Chondrocyte (in vitro differentiated cells): ENCODE measurements around the gene CRHR1. TPM values are rescaled to one million over a fixed set of nuclear protein-coding genes. Genes with fewer than 3 reads are reported as not detected.

ENCODE experiments used
- DNase-seq: peaks from one replicate; pipeline ENCODE4 v3.0.0; 2021; ENCODE audit warnings: mixed read lengths, low spot score
- H3K27ac Mint-ChIP-seq: one replicate; pipeline ENCODE4 v1.8.0; 2021; ENCODE audit warnings: mild to moderate bottlenecking, moderate library complexity, mixed read lengths; ENCODE audit not compliant: unreplicated experiment
- H3K27me3 Mint-ChIP-seq: 2 replicates; pipeline ENCODE4 v1.8.0; 2021; ENCODE audit warnings: low read depth, mixed read lengths
- H3K36me3 Mint-ChIP-seq: 2 replicates; pipeline ENCODE4 v1.8.0; 2021; ENCODE audit warnings: low read depth, mixed read lengths
- H3K4me1 Mint-ChIP-seq: 2 replicates; pipeline ENCODE4 v1.8.0; 2021; ENCODE audit warnings: low read depth, mild to moderate bottlenecking, mixed read lengths
- H3K4me3 Mint-ChIP-seq: one replicate; pipeline ENCODE4 v1.8.0; 2021; ENCODE audit warnings: mild to moderate bottlenecking, moderate library complexity, mixed read lengths; ENCODE audit not compliant: unreplicated experiment
- H3K9me3 Mint-ChIP-seq: 2 replicates; pipeline ENCODE4 v1.8.0; 2021; ENCODE audit warnings: low read depth, mixed read lengths
- CTCF ChIP-seq: fragments of 200-600 bp; sonication (generic); IDR thresholded peaks from 2 replicates; pipeline ENCODE4 v1.5.0; 2021; ENCODE audit warnings: antibody characterized with exemption, mild to moderate bottlenecking, moderate library complexity
- total RNA-seq: library from RNA; stranded (reverse); gene quantifications from 3 replicates; pipeline ENCODE4 v1.2.1, GENCODE V29; 2021

The CRHR1 gene
- total RNA-seq, 1 donor from 2014 or later, result not detected

DNA sequence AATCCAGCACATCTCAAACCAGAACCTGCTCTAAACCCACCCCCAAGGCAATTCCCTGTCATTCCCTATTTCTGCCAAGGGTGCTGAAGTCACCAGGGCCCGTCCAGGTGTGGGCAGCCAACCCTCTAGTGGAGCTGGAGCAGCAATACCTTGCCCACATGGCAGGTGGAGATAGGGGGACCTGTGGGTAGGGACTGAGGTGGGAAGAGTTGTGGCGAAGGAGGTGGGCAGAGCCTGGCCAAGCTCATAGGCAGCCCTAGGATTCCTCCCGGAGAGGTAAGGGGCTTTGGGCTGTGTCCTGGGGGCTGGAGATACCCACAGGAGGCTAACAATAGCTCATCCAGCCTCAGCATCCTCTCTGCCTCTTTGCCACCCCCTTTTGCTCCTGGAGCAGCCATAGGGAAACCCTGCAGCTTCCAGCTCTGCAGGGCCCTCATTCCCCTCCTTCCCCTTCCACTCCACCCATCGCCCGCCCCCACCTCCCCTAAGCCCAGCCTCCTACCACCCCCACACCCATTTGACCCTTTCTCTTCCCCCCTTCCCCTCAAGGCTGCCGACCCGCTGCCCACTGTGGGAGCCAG lies 30.4 kb upstream of the CRHR1 start:
- no peak for DNase-seq
- no peaks in the 10 kb centered on the region for H3K9me3 Mint-ChIP-seq
- peaks cover 63% of the 10 kb centered on the region for H3K27me3 Mint-ChIP-seq
- no peaks in the 10 kb centered on the region for H3K36me3 Mint-ChIP-seq
- no peak for TF ChIP-seq CTCF
- no peak overlapping the region for H3K4me3 Mint-ChIP-seq
- no peak overlapping the region for H3K27ac Mint-ChIP-seq
- H3K4me1 Mint-ChIP-seq, result no peaks in the 10 kb centered on the region

DNA sequence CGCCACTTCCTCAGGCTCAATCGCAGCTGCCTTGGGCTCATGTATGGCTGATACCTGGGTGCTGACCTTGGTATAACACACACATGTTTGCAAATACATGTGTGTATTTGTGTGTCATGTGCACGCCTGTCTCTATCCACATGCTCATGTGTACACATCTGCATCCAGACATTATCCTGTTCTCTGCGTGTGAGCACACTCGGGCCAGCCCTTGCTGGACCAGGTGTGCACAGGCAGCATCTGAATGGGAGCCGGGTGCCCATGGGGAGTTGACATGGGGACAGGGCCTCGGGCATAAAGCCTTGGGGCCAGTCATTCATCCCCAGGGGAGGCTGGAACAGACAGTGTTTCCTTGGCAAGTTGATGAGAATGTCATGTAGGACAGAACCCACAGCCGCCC lies 29.1 kb upstream of the CRHR1 start:
- DNase-seq, result no peak
- no peaks in the 10 kb centered on the region for H3K9me3 Mint-ChIP-seq
- H3K4me3 Mint-ChIP-seq, result no peak overlapping the region
- no peak for TF ChIP-seq CTCF
- H3K36me3 Mint-ChIP-seq, result no peaks in the 10 kb centered on the region
- no peak overlapping the region for H3K27ac Mint-ChIP-seq
- H3K27me3 Mint-ChIP-seq, result peaks cover 50% of the 10 kb centered on the region
- H3K4me1 Mint-ChIP-seq, result no peaks in the 10 kb centered on the region

DNA sequence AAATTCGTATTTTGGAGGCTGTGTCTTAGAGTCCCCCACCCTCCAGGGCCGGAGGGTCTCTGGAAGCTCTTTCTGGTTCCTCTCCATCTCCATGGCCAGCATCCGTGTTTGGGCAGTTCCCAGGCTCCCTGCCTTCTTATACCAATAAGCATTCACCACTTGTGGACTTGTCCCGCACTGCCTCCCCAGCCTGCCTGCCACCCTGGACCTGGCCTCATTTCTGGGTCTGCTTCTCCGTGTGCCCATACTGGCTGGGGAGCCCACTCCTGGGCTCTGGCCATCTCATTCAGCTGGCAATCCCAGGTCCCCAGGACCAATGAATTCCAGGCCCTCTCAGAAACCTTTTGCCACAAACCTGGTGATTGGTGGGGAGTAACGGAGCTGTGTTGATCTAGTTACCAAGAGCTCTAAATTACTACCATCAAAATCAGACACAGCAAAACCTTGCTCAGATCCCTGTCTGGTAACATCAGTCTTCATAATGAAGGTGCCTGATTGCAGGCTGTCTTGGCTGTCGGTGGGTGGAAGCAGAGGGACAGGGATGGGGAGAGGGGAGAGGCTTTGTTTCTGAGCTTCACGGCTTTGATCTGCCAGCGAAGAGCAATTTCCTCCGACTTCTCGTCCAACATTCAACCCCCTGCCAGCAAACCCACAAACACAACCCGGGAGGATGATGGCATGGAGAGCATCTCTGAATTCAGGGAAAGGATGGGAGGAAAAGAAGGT lies 27.7 kb upstream of the CRHR1 start:
- no peak overlapping the region for H3K4me3 Mint-ChIP-seq
- H3K27me3 Mint-ChIP-seq, result peaks cover 37% of the 10 kb centered on the region
- no peak overlapping the region for H3K27ac Mint-ChIP-seq
- peak; percentile 19 for DNase-seq
- no peaks in the 10 kb centered on the region for H3K36me3 Mint-ChIP-seq
- H3K9me3 Mint-ChIP-seq, result no peaks in the 10 kb centered on the region
- TF ChIP-seq CTCF, result no peak
- H3K4me1 Mint-ChIP-seq, result no peaks in the 10 kb centered on the region

- no peaks in the 10 kb centered on the region for H3K9me3 Mint-ChIP-seq
- no peaks in the 10 kb centered on the region for H3K36me3 Mint-ChIP-seq
- no peaks in the 10 kb centered on the region for H3K4me1 Mint-ChIP-seq
- no peak for TF ChIP-seq CTCF
- DNase-seq, result peak; percentile 12
- H3K4me3 Mint-ChIP-seq, result no peak overlapping the region
- peaks cover 33% of the 10 kb centered on the region for H3K27me3 Mint-ChIP-seq
- H3K27ac Mint-ChIP-seq, result no peak overlapping the region
Observed at GRCh38 chr17:45757431-45758218, 26.5 kb upstream of the CRHR1 start.

GRCh38 chr17:45758544-45758943 lies 25.6 kb upstream of the CRHR1 start:
- DNase-seq, result no peak
- Mint-ChIP-seq H3K4me1 (no peaks in the 10 kb centered on the region), H3K27ac (no peak overlapping the region), H3K36me3 (no peaks in the 10 kb centered on the region), H3K27me3 (peaks cover 37% of the 10 kb centered on the region), H3K4me3 (no peak overlapping the region), H3K9me3 (no peaks in the 10 kb centered on the region)
- no peak for TF ChIP-seq CTCF
